MCF 10A (cell line): Measurements from ENCODE around the gene RAB19. TPM values are rescaled to one million over a fixed set of nuclear protein-coding genes. Genes with fewer than 3 reads are reported as not detected.

ENCODE experiments used
- BruUV-seq: library from RNA; stranded (reverse); fragments of 400-500 nt; replicated peaks from 2 replicates; lab custom pipeline; 2021; lab: Mats Ljungman, UMichigan
- CTCF ChIA-PET: fragments of 300-600 bp; sonication (Branson Sonifier 250); formaldehyde crosslinking; extraction: SDS; loops from one replicate; lab custom pipeline; 2021; ENCODE audit warnings: antibody characterized with exemption, inconsistent platforms; lab: Yijun Ruan, JAX
- POLR2A ChIA-PET: fragments of 300-600, 350-650 bp; sonication (Branson Sonifier 250); formaldehyde crosslinking; extraction: SDS; loops from one replicate; lab custom pipeline; 2020; ENCODE audit warnings: antibody characterized with exemption, inconsistent platforms; lab: Yijun Ruan, JAX
- DNase-seq: peaks from one replicate; pipeline ENCODE4 v3.0.0-alpha.2; 2018; ENCODE audit not compliant: unreplicated experiment
- H3K27ac Mint-ChIP-seq: one replicate; pipeline ENCODE4 v1.8.0; 2022; ENCODE audit warnings: mild to moderate bottlenecking, low read depth, mixed read lengths; ENCODE audit not compliant: unreplicated experiment
- H3K27me3 Mint-ChIP-seq: one replicate; pipeline ENCODE4 v1.8.0; 2022; ENCODE audit warnings: mixed read lengths; ENCODE audit not compliant: insufficient read depth, unreplicated experiment
- H3K36me3 Mint-ChIP-seq: one replicate; pipeline ENCODE4 v1.8.0; 2022; ENCODE audit warnings: mild to moderate bottlenecking, moderate library complexity, mixed read lengths; ENCODE audit not compliant: insufficient read depth, unreplicated experiment
- H3K4me1 Mint-ChIP-seq: one replicate; pipeline ENCODE4 v1.8.0; 2022; ENCODE audit warnings: mixed read lengths; ENCODE audit not compliant: insufficient read depth, unreplicated experiment
- H3K4me3 Mint-ChIP-seq: one replicate; pipeline ENCODE4 v1.8.0; 2022; ENCODE audit warnings: mild to moderate bottlenecking, moderate library complexity, mixed read lengths; ENCODE audit not compliant: unreplicated experiment
- H3K9me3 Mint-ChIP-seq: one replicate; pipeline ENCODE4 v1.8.0; 2022; ENCODE audit warnings: mixed read lengths; ENCODE audit not compliant: unreplicated experiment
- intact Hi-C: fragments of 100-400 bp; cut with micrococcal nuclease; formaldehyde crosslinking; loops from 2 replicates; pipeline ENCODE4 v1.14.1; 2022
- total RNA-seq: library from RNA; stranded (reverse); gene quantifications from 2 replicates; pipeline ENCODE4 v1.2.3, GENCODE V29; 2022
- TF ChIP-seq, protein P1 (sequence below): fragments of 200-600 bp; IDR thresholded peaks from one replicate; pipeline ENCODE4 v1.8.0; 2022; ENCODE audit warnings: antibody characterized with exemption, mild to moderate bottlenecking; ENCODE audit not compliant: unreplicated experiment

The RAB19 gene
- total RNA-seq, 1 experiment from 2014 or later, result not detected

DNA sequence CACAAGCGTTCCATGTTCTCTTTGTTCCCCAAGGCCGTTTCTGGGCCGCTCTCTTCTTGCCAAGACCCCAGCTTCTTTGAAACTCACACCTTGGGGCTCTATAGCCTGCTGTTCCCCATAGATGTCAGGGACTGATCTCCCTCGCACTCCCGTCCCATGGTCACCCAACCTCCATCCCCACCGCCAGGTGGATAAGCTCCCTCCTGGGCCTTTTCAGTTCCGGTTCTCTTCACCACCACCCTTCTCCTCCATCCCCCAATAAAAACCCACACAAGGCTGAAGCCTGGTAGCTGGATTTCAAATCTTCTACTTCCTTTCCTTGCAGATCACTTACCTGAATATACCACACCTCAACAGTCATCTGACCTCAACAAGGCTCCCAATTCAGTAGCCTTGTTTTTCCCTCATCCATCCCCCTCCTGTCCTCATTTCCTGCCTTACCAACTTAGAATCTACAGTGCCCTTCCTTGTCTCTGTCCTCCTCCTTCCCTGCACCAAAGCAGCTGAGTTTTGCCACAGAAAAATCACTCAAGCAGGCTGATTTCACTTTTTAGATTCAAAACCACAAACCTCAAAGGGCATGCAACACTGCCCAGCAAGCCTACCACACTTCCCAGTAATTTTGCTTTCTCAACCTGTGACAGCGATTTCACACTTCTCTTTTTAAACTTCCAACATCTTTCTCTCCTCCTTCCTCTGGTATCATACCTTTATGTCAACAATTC is 13.2 kb upstream of the RAB19 start:
- POLR2A ChIA-PET, result no interaction called here
- intact Hi-C loops, result no loop called here

GRCh38 chr7:140391634-140392033 is 12.2 kb upstream of the RAB19 start:
- Mint-ChIP-seq H3K4me1 (peaks cover 8% of the 10 kb centered on the region), H3K9me3 (no peaks in the 10 kb centered on the region), H3K27ac (no peak overlapping the region), H3K27me3 (no peaks in the 10 kb centered on the region), H3K36me3 (no peaks in the 10 kb centered on the region), H3K4me3 (no peak overlapping the region)
- TF ChIP-seq, protein P1, sequence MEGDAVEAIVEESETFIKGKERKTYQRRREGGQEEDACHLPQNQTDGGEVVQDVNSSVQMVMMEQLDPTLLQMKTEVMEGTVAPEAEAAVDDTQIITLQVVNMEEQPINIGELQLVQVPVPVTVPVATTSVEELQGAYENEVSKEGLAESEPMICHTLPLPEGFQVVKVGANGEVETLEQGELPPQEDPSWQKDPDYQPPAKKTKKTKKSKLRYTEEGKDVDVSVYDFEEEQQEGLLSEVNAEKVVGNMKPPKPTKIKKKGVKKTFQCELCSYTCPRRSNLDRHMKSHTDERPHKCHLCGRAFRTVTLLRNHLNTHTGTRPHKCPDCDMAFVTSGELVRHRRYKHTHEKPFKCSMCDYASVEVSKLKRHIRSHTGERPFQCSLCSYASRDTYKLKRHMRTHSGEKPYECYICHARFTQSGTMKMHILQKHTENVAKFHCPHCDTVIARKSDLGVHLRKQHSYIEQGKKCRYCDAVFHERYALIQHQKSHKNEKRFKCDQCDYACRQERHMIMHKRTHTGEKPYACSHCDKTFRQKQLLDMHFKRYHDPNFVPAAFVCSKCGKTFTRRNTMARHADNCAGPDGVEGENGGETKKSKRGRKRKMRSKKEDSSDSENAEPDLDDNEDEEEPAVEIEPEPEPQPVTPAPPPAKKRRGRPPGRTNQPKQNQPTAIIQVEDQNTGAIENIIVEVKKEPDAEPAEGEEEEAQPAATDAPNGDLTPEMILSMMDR, result no peak
- no TSS peak for BruUV-seq
- no peak for DNase-seq
- ChIA-PET CTCF (interaction anchor here (0.6 kb wide), 1 partner anchor 51 kb away, joined by 3 read pairs; no protein-coding TSS in a partner anchor), POLR2A (interaction anchor here (0.7 kb wide), 1 partner anchor 75 kb away, joined by 3 read pairs; no protein-coding TSS in a partner anchor)
- intact Hi-C loops, result no loop called here

More for the DNA sequence above, 13.2 kb upstream of the RAB19 start:
- TF ChIP-seq, protein P1, result no peak
- Mint-ChIP-seq H3K27me3 (no peaks in the 10 kb centered on the region), H3K36me3 (no peaks in the 10 kb centered on the region), H3K27ac (no peak overlapping the region), H3K4me3 (no peak overlapping the region), H3K9me3 (no peaks in the 10 kb centered on the region), H3K4me1 (no peaks in the 10 kb centered on the region)
- no peak for DNase-seq
- CTCF ChIA-PET, result no interaction called here
- BruUV-seq, result no TSS peak

GRCh38 chr7:140393756-140394306 is 10.0 kb upstream of the RAB19 start:
- CTCF ChIA-PET, result interaction anchor here (0.7 kb wide), 2 partner anchors 9 to 90 kb away, joined by 3 to 4 read pairs; no protein-coding TSS in a partner anchor
- Mint-ChIP-seq H3K4me3 (no peak overlapping the region), H3K9me3 (no peaks in the 10 kb centered on the region), H3K27ac (no peak overlapping the region), H3K27me3 (no peaks in the 10 kb centered on the region), H3K4me1 (peaks cover 14% of the 10 kb centered on the region), H3K36me3 (no peaks in the 10 kb centered on the region)
- intact Hi-C loops, result no loop called here
- DNase-seq, result no peak
- POLR2A ChIA-PET, result interaction anchor here (1.2 kb wide), 1 partner anchor 9 kb away, joined by 3 read pairs; no protein-coding TSS in a partner anchor
- TF ChIP-seq, protein P1, result no peak
- no TSS peak for BruUV-seq
